ENCODE results near the gene GGN. TPM values are rescaled to one million over a fixed set of nuclear protein-coding genes. Genes with fewer than 3 reads are reported as not detected.

GGN gene
- polyA plus RNA-seq, 1 of the 3 experiments (the other 2 are of a cell fraction) = 0.48 TPM

GRCh38 chr19:38437295-38437694, 49.5 kb upstream of the GGN start (continued):
- TF ChIP-seq REST (IDR thresholded peaks at IDR 0.05; ENCODE audit: low read depth, low read length) (no peak), SIN3A (IDR thresholded peaks at IDR 0.05; ENCODE audit: borderline replicate concordance, low read depth, low read length) (no peak), MAX (IDR thresholded peaks at IDR 0.05; ENCODE audit: low read depth) (no peak), TEAD4 (IDR thresholded peaks at IDR 0.05; ENCODE audit: borderline replicate concordance, insufficient read depth) (no peak)

GRCh38 chr19:38434549-38435051, 46.8 kb upstream of the GGN start:
- no peak overlapping the region for H2AFZ ChIP-seq (ENCODE audit: low read depth)
- no peak for DNase-seq
- peaks cover 10% of the 10 kb centered on the region; the same call in 1 of the 2 replicates for H3K27me3 ChIP-seq (ENCODE audit: insufficient read depth)
- WGBS (ENCODE audit: low lambda C conversion rate) = 71% methylated on average over 8 of the region's 13 CpGs
- no peaks in the 10 kb centered on the region for H3K36me3 ChIP-seq (replicated peaks in 1 of 2; ENCODE audit: control insufficient read depth in 1 of 2, insufficient read depth in 2 of 2, low read length in 1 of 2)
- H3K27ac ChIP-seq (ENCODE audit: low read depth in 2 of 2, low read length in 1 of 2) = no peak overlapping the region
- H3K9me3 ChIP-seq = no peaks in the 10 kb centered on the region
- no peak for TF ChIP-seq IRF3 (IDR thresholded peaks at IDR 0.05; ENCODE audit: low read depth, low read length)
- no peak for TF ChIP-seq EP300 (IDR thresholded peaks at IDR 0.05; ENCODE audit: borderline replicate concordance in 1 of 2, low read depth in 1 of 2, low read length in 1 of 2)
- H4K20me1 ChIP-seq (ENCODE audit: insufficient read depth) = no peaks in the 10 kb centered on the region
- no peaks in the 10 kb centered on the region for H3K79me2 ChIP-seq (ENCODE audit: insufficient read depth)
- no peak overlapping the region for H3K9ac ChIP-seq
- no peaks in the 10 kb centered on the region for H3F3A ChIP-seq (replicated peaks; ENCODE audit: insufficient read depth)
- POLR2A ChIA-PET = no interaction called here
- H3K9me2 ChIP-seq = no peaks in the 10 kb centered on the region
- H3K4me2 ChIP-seq = no peak overlapping the region
- no peaks in the 10 kb centered on the region; a peak in 1 of 4 replicates for H3K4me1 ChIP-seq (ENCODE audit: control insufficient read depth in 1 of 2, insufficient read depth in 2 of 2, low read depth in 1 of 2, low read length in 1 of 2)
- CTCF ChIA-PET = no interaction called here
- H3K4me3 ChIP-seq (ENCODE audit: low read depth in 2 of 2, low read length in 1 of 2) = no peak overlapping the region

GRCh38 chr19:38433268-38433733, 45.5 kb upstream of the GGN start, which contains the start of gene RYR1:
Gene RYR1 (plus strand): TSS chr19:38433691. CDS start chr19:38433830, 139 bp downstream.
- Histone ChIP-seq H3K27ac (ENCODE audit: low read depth in 2 of 2, low read length in 1 of 2) (no peak within 1 kb of the TSS), H4K20me1 (ENCODE audit: insufficient read depth) (no peaks in the 10 kb centered on the region), H3K4me1 (ENCODE audit: control insufficient read depth in 1 of 2, insufficient read depth in 2 of 2, low read depth in 1 of 2, low read length in 1 of 2) (no peaks in the 10 kb centered on the region; a peak in 1 of 4 replicates), H3K9ac (no peak within 1 kb of the TSS), H3K9me3 (no peaks in the 10 kb centered on the region), H3K4me2 (no peak within 1 kb of the TSS), H3K27me3 (ENCODE audit: insufficient read depth) (peaks cover 13% of the 10 kb centered on the region; the same call in 1 of the 2 replicates), H3K4me3 (ENCODE audit: low read depth in 2 of 2, low read length in 1 of 2) (no peak within 1 kb of the TSS), H3F3A (replicated peaks; ENCODE audit: insufficient read depth) (no peaks in the 10 kb centered on the region), H3K9me2 (no peaks in the 10 kb centered on the region), H3K79me2 (ENCODE audit: insufficient read depth) (no peaks in the 10 kb centered on the region), H2AFZ (ENCODE audit: low read depth) (no peak within 1 kb of the TSS), H3K36me3 (replicated peaks in 1 of 2; ENCODE audit: control insufficient read depth in 1 of 2, insufficient read depth in 2 of 2, low read length in 1 of 2) (no peaks in the 10 kb centered on the region)
- POLR2A ChIA-PET = no interaction called here
- CTCF ChIA-PET = no interaction called here
- 27% methylated on average over 16 of the region's 20 CpGs for WGBS (ENCODE audit: low lambda C conversion rate)
- TF ChIP-seq USF2 (IDR thresholded peaks at IDR 0.05; ENCODE audit: borderline replicate concordance, low read depth, low read length) = no peak
- TF ChIP-seq POLR2AphosphoS5 (IDR thresholded peaks at IDR 0.05; ENCODE audit: low read depth, low read length) = no peak
- TF ChIP-seq GABPA (IDR thresholded peaks at IDR 0.05; ENCODE audit: low read depth) = no peak
- no peak for TF ChIP-seq ZBTB33 (IDR thresholded peaks at IDR 0.05; ENCODE audit: borderline replicate concordance, low read depth)
- peak; percentile 80 for TF ChIP-seq REST (IDR thresholded peaks at IDR 0.05; ENCODE audit: low read depth, low read length)
- peak; percentile 90 for DNase-seq

Data from SK-N-SH (cell line).